HG02973 (cell line): ENCODE data around the gene PRRC2A.

Experiments used
- ATAC-seq: cut with Tn5 transposase; IDR thresholded peaks from one replicate; pipeline ENCODE4 v1.9.1; 2021; ENCODE audit warnings: moderate library complexity; ENCODE audit not compliant: unreplicated experiment

The PRRC2A gene

DNA sequence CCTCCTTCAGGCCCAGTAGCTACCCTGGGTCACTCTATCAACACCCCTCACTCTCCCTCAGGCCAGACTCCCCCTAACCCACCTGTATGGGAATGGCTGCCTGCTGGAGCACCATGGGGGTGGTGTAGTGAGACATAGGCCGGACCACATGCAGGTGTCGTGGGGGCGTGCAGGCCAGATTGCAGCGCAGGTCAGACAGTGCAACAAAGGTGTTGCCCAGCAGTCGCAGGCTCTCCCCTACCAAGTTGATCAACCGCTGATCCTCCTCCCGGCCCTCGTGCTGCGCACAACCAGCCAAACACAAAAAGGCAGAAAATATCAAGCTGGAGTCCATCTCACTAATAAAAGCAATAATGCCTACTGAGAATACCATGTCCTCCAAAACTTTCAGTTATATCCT is 24.8 kb downstream of the PRRC2A start:
- no peak for ATAC-seq

- ATAC-seq = peak; percentile 27
Measured at GRCh38 chr6:31651602-31652191, 31.2 kb downstream of the PRRC2A start.

DNA sequence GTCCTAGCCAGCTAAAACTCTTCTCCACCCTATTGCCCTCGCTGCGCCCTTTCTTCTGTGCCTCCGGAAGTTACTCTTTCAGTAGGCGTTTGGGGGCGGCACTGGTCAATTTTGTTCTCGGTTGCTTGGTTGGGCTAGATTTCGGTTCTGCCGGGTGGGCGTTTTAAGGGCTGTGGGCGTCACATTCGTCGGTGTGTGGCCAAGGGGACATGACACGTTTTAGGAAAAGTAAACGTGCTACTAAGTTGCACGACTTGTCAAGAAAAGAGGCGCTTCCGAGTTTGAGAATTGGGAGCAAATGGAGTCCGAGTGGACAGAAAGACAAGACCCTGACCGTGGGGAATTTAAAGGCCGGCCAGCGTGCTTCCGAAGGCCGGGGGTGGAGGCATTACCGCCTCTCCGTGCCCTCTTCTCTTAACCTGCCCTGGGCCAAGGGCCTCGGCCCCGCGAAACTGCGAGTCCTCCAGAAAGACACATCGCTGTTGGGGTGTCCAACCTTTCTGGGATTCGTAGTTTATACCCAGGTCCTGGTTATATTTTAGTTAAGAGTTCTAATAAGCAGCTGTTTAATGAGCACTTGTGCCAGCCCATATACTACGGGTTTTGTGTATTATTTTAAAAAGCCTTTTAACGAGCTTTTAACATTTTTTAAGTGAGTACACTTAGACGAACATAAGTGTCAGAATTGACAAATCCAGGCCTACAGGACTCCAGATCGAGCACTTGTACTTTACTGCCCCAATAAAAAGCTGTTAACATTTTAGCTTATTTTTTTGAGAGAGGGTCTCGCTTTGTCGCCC is 32.6 kb downstream of the PRRC2A start:
- peak; percentile 44 for ATAC-seq

DNA sequence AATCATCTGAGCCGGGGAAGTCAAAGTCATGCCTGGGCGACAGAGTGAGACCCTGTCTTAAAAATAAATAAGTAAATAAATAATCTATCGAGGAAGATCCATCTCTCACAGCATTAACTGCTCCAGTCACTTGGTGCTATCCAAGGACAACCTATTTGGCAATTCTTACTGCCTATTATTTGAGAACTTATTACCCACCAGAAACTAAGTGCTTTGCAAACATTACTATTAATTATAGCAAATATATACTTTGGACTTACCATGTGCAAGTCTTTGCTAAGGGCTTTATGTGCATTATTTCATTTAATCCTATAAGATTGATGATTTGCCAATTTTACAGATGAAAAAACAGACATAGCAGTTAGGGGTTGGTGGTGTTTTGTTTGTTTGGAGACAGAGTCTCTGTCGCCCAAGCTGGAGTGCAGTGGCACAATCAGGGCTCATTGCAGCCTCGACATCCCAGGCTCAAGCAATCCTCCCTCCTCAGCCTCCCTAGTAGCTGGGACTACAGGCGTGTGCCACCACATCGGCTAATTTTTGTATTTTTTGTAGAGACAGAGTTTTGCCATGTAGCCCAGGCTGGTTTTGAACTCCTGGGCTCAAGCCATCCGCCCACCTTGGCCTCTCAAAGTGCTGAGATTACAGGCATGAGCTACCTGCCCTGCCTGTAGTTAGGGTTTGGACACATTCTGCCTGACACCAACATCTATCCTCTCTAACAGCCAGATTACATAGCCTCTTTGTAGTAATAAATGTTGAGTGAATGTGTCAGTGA is 34.2 kb downstream of the PRRC2A start:
- ATAC-seq = no peak

DNA sequence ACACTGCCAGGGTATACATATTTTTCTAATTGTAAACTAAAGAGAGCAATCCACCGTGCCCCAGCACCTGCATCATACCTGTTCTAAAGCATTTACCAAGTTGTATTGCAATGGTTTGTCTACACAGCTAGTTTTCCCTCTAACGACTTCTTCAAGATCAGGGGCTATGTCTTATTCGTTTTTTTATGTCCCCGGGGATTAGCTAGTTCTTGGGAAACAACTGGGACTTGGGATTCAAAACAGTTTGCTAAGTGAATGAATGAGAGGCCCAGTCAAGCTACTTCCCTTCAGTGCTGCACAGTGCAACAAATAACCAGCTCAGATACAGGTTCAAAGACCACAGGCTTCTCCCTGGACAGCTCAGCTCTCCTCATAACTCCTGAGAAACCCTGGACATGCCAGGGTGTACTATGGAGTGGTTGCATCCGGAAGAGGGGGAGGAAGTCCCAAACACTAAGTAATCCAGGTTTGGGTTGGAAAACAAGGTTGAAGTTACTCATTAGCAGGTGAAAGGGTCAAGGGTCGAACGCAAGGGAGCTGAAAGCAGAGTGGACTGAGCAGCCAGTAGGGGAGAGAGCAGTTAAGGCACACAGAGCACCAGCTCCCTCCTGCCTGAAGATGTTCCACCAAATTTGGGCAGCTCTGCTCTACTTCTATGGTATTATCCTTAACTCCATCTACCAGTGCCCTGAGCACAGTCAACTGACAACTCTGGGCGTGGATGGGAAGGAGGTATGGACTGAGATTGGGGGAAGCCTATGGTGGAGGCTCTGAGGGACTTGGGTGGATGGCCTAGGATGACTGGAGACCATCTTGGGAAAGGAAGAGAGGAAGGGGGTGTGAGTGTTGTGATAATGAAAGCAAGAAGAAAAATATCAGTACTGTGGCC is 35.1 kb downstream of the PRRC2A start, which contains the start of gene APOM:
Gene APOM (plus strand): TSS at position 546 of the 889 bp plus-strand sequence. CDS start 73 bp downstream, at position 619.
- no peak for ATAC-seq

DNA sequence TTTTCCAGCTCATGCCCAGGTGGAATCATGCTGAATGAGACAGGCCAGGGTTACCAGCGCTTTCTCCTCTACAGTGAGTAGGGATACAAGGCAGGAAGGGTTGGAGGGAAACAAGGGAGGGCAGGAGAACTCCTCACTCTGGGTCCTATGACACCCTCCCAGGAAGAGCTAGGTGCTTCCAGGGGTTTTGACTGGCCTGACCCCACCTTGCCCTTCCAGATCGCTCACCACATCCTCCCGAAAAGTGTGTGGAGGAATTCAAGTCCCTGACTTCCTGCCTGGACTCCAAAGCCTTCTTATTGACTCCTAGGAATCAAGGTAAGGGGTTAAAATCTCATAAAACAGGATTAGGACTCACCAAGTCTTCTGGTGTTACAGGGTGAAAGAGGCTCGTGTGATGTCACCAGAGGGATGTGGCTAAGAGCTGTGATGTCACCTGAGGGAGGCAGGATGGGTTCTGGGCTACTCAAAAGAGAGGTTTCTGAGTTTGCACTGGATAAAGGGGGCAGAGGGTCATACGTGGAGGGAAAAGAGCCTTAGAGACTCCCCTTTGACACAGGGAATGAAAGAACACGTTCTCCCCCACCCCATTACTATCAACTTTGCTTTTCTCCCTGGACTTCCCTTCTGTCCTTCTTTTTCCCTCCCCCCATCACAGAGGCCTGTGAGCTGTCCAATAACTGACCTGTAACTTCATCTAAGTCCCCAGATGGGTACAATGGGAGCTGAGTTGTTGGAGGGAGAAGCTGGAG is 37.1 kb downstream of the PRRC2A start:
- no peak for ATAC-seq

GRCh38 chr6:31658158-31658688 is 37.7 kb downstream of the PRRC2A start:
- no peak for ATAC-seq

DNA sequence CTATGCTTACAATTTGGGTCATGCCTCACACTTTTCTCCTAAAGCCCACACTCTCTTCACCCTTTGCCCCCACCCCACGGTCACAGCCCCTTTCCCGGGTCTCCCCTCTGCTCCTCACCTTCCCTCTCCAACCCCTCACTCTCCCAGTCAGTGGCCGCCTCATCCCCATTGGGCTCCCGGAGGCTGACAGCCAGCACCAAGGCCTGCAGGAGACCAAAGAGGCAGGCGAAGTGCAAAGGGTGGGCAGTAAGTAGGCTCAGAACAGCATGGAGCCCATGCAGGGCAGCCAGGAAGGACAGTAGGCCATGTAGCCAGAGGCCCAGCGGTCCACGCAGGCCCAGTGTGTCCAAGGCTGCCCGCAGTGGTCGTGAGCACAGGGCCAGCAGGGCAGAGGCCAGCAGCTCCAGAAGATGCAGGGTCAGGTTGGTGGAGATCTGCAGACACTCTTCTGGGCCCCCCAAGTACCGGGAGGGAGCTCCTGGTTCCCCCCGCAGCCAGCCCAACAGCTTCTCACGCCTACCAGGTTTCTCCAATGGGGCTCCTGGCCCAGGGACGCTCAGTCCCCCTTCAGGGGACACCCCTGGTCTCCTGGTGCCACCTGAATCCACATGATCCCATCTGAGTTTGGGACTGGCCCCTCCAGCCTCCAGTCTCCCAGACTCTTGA is 38.6 kb downstream of the PRRC2A start:
- ATAC-seq = no peak

- no peak for ATAC-seq
Measured at GRCh38 chr6:31659649-31660380, 39.3 kb downstream of the PRRC2A start.

- ATAC-seq = peak; percentile 38
Measured at GRCh38 chr6:31660381-31661261, 40.1 kb downstream of the PRRC2A start, which contains the start of gene C6orf47. Gene C6orf47 (minus strand): TSS chr6:31660778. CDS start chr6:31659947, 831 bp downstream.

DNA sequence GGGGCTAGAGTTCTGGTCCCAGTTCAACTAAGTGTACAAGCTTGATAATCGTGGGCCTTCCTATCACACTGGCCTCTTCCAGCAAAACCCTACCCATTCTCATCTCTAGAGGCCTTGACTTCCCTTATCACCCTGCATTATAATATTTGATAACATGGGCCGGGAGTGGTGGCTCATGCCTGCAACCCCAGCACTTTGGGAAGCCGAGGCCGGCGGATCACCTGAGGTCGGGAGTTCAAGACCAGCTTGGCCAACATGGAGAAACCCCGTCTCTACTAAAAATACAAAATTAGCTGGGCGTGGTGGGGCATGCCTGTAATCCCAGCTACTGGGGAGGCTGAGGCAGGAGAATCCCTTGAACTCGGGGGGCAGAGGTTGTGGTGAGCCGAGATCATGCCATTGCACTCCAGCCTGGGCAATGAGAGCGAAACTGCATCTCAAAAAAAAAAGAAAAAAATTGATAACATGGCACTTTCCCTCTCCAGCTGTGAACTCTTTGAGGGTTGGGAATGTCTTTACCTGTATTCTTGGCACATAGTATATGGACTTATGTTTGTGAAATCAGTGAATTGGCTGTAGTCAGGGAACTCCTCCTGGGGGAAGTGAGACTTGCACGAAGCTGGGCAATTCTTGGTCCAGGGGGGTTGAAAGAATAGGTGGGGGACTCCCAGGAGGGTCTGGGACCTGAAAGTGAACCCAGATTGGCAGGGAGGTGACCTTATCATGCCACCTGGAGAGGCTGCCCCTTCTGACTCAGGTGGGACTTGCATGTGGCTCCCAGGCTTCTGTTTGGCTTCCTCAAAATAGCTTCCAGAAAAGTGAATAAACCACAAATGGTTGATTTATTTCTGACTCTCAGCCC is 41.0 kb downstream of the PRRC2A start:
- ATAC-seq = no peak

- no peak for ATAC-seq
Measured at GRCh38 chr6:31662124-31662723, 41.7 kb downstream of the PRRC2A start.

GRCh38 chr6:31663126-31663960 is 42.8 kb downstream of the PRRC2A start:
- ATAC-seq = no peak

DNA sequence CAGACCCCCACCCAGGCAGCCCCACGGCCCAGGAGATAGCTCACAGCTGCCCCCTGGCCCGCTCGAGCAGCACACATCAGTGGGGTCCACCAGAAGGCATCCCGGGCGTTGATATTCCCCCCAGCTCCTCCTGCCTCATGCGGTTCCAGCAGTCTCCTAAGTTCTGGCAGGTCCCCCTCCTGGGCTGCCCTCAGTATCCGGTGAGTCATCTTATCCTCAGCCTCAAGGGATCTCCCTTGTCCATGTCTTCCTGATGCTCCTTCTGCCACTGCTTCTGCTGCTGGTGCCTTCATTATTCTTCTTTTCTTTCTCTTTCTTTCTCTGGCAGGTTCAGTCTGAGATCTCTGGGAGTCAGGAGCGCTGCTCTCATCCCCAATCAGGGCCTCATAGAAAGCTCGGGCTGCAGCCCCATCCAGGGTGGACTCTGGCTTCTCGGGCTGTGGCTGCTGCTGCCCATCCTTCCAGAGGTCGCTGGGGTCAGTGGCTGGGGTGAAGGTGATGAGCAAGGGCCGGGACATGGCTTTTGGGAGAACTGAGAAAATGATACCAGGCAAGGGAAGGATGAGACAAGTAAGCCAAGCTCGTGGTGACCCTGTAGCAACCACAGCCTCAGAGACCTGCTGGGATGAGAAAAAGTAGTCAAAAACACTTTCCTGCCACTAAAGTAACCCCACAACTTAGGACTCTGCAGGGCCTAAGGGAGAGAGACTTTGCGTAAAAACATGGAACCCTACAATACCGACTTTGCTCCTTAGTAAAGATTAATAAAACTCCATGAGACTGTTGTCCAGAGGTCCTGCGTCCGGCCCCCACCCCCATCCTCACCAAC is 43.7 kb downstream of the PRRC2A start:
- no peak for ATAC-seq
